Large intestine (tissue), 3 donors: ENCODE results near the gene KIAA1191. TPM values are rescaled to one million over a fixed set of nuclear protein-coding genes. Genes with fewer than 3 reads are reported as not detected.
A peak's percentile ranks its signal among the peaks of the same experiment; 100 is the strongest.
"Not testable (repeated sequence)": the region's sequence is repeated elsewhere in the genome, so short reads cannot be mapped to it uniquely, and the experiment has no call there.

Source experiments
- DNase-seq, 2 donors: peaks; one replicate each; pipeline versions ENCODE4 v3.0.0 to v3.0.0-alpha.2; 2013
- H3K27ac ChIP-seq: one replicate; pipeline ENCODE4 v1.5.1; 2013; ENCODE audit warnings: low read length
- H3K27me3 ChIP-seq: 2 replicates; pipeline ENCODE4 v1.6.1; 2013; ENCODE audit warnings: low read length; ENCODE audit not compliant: control insufficient read depth, insufficient read depth
- H3K36me3 ChIP-seq: 2 replicates; pipeline ENCODE4 v1.6.1; 2013; ENCODE audit warnings: low read length; ENCODE audit not compliant: control insufficient read depth, insufficient read depth
- H3K4me1 ChIP-seq: one replicate; pipeline ENCODE4 v1.6.1; 2013; ENCODE audit warnings: low read length; ENCODE audit not compliant: control insufficient read depth, insufficient read depth
- H3K4me3 ChIP-seq: one replicate; pipeline ENCODE4 v1.5.1; 2013; ENCODE audit warnings: low read length
- H3K9me3 ChIP-seq: one replicate; pipeline ENCODE4 v1.6.1; 2013; ENCODE audit warnings: mild to moderate bottlenecking, low read depth, low read length, moderate library complexity; ENCODE audit not compliant: control insufficient read depth
- WGBS: methylation state at CpG from one replicate; pipeline ENCODE4 v1.1.5; 2013; ENCODE audit warnings: low lambda C conversion rate; ENCODE audit not compliant: insufficient coverage; 5-methylcytosine and 5-hydroxymethylcytosine counted together
- polyA plus RNA-seq: library from polyadenylated mRNA; unstranded; fragments of 120-200 nt; gene quantifications from one replicate; pipeline ENCODE4 v1.2.1, GENCODE V29; 2013

Gene KIAA1191
- polyA plus RNA-seq, 1 donor = 116 TPM

DNA sequence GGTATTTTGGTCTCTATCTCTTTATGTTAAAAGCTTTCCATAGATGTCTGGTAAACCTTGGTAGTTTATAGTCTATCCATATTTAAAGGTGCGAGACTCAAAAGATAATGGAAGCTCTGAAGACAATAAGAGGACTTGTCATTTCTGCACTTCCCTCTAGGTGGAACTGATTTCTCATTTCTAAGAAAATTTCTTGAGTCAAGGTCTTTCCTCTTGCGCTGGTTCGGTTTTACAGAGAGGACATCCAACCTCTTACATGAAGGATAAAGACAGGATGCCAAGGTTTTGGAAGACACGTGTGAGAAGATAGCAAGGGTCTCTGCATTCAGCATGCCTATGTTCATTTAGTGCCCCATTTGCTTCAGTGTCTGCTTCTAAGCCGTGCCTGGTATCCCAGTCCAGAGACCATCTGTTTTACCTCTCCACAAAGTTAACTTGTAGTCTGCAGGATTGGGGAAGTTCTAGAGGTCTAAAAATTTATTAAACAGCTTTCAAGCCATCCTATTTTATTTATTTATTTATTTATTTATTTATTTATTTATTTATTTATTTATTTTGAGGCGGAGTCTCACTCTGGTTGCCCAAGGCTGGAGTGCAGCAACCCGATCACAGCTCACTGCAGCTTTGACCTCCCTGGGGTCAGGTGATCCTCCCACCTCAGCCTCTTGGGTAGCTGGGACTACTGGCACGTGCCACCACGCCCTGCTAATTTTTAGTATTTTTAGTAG lies 41.6 kb downstream of the KIAA1191 start:
- no peak overlapping the region for H3K4me3 ChIP-seq
- H3K36me3 ChIP-seq = peaks cover 33% of the 10 kb centered on the region
- no peaks in the 10 kb centered on the region for H3K27me3 ChIP-seq
- 100% methylated on average over 1 of the region's 9 CpGs for WGBS
- no peaks in the 10 kb centered on the region for H3K9me3 ChIP-seq
- DNase-seq = peak; percentile 4 to 33
- no peaks in the 10 kb centered on the region for H3K4me1 ChIP-seq
- H3K27ac ChIP-seq = no peak overlapping the region

DNA sequence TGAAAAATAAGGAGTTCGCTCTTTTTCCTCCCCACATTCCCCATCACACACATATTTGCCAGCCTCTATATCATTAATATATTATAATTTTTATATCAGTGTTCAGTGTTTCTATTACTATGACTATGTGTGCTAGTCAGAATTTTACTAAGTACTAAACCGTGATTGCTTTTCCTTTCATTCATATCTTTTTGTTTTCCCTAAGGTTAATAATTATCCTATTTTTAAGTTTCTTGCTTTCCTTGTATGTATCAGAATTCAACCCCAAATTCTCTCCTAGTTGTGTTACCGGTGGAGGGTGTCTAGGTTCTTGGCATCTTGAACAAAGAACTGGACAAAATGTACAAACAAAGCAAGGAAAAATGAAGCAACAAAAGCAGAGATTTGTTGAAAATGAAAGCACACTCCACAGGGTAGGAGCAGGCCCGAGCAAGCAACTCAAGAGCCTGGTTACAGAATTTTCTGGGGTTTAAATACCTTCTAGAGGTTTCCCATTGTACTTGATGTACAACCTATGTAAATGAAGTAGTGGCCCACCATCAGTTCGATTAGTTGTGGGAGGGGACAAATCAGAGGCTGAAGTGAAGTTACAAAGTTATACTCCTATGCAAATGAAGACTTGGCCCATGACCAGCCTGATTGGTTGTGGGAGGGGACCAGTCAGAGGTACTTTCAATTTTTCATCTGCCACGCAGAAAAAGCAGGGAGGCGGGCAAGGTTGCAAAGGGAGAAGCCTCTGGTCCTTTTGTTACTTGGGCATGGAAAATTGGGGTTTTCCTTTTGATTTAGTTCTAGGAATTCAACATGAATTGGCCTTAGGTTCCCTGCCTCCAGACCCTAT lies 43.8 kb downstream of the KIAA1191 start:
- Histone ChIP-seq H3K36me3 (peaks cover 27% of the 10 kb centered on the region), H3K27me3 (no peaks in the 10 kb centered on the region), H3K4me3 (no peak overlapping the region), H3K27ac (no peak overlapping the region), H3K4me1 (no peaks in the 10 kb centered on the region), H3K9me3 (no peaks in the 10 kb centered on the region)
- 89% methylated on average over 4 of the region's 7 CpGs for WGBS
- no peak for DNase-seq

DNA sequence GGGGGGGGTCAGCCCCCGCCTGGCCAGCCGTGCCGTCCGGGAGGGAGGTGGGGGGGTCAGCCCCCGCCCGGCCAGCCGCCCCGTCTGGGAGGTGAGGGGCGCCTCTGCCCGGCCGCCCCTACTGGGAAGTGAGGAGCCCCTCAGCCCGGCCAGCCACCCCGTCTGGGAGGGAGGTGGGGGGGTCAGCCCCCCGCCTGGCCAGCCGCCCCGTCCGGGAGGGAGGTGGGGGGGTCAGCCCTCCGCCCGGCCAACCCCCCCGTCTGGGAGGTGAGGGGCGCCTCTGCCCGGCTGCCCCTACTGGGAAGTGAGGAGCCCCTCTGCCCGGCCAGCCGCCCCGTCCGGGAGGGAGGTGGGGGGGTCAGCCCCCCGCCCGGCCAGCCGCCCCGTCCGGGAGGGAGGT lies 56.2 kb downstream of the KIAA1191 start:
- H3K9me3 ChIP-seq, H3K4me1 ChIP-seq, H3K27ac ChIP-seq, DNase-seq, H3K27me3 ChIP-seq, H3K4me3 ChIP-seq: not testable (repeated sequence)
- H3K36me3 ChIP-seq = peaks cover 11% of the 10 kb centered on the region
- no CpG with 5 or more reads among the region's 31 CpGs for WGBS

Other genes starting within 250 kb of the KIAA1191 start
- 14.7 TPM for gene SIMC1, start 123.3 kb downstream of the KIAA1191 start, polyA plus RNA-seq
- 6.5 TPM for gene ARL10, start 3.7 kb upstream of the KIAA1191 start, polyA plus RNA-seq
- gene NOP16, start 26.8 kb upstream of the KIAA1191 start, polyA plus RNA-seq = 27.6 TPM
- 133 TPM for gene HIGD2A, start 27.0 kb upstream of the KIAA1191 start, polyA plus RNA-seq
- 137 TPM for gene CLTB, start 54.8 kb upstream of the KIAA1191 start, polyA plus RNA-seq
- gene FAF2, start 86.6 kb upstream of the KIAA1191 start, polyA plus RNA-seq = 50.9 TPM
- gene RNF44, start 175.6 kb upstream of the KIAA1191 start, polyA plus RNA-seq = 56.3 TPM
- 247 TPM for gene CDHR2, start 187.6 kb upstream of the KIAA1191 start, polyA plus RNA-seq
- gene GPRIN1, start 248.4 kb upstream of the KIAA1191 start, polyA plus RNA-seq = 7.0 TPM